NCI-H2196 treated with DMSO at 0.1 percent for 48 hours (cell line): Measurements from ENCODE around the gene CAMKMT.
A peak's percentile ranks its signal among the peaks of the same experiment; 100 is the strongest.

Experiments used
- DNase-seq: peaks from one replicate; lab custom pipeline; 2025; ENCODE audit not compliant: unreplicated experiment; lab: John Stamatoyannopoulos, UW

The CAMKMT gene

DNA sequence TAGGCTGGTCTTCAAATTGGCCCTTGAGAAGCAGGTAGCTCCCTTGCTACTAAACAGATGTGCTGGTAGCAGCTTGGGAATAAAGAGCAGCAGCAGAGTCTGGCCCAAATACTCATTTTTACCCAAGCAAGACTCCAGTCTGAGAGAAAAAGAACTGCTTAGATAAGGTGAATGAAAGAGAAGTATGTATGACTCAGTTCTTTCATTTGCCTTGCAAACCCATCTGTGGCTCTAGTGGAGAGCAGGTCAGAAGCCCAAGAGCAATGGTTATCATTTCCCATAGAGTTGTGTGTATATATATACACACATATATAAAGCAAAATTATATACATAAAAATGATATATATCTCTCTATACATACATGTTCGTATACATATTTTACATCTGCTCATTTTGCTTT lies 80.3 kb downstream of the CAMKMT start:
- DNase-seq, result no peak

- DNase-seq, result no peak
Observed at GRCh38 chr2:44443517-44443916, 81.8 kb downstream of the CAMKMT start.

DNA sequence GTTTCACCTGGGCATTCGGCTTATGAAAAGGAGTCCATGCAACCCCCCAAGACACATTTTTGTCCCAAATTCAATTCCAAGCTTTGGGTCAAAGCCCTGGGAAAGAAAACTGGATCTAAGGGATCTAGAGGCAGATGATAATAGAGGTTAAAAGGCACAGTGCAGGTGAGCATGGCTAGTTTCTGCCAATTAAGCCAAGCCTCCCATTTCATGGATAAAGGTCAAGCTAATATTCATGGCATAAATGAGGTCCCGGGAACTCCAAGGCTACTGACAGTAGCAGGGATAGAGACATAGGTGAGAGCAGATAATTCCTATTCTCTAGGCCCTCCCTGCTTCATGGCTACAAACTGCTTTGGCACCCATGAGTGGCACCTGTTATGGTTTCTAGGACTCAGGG lies 83.1 kb downstream of the CAMKMT start:
- DNase-seq, result no peak

- no peak for DNase-seq
Observed at GRCh38 chr2:44448860-44449527, 87.2 kb downstream of the CAMKMT start.

- DNase-seq, result no peak
Observed at GRCh38 chr2:44450082-44450481, 88.3 kb downstream of the CAMKMT start.

- DNase-seq, result no peak
Observed at GRCh38 chr2:44450806-44451205, 89.1 kb downstream of the CAMKMT start.

DNA sequence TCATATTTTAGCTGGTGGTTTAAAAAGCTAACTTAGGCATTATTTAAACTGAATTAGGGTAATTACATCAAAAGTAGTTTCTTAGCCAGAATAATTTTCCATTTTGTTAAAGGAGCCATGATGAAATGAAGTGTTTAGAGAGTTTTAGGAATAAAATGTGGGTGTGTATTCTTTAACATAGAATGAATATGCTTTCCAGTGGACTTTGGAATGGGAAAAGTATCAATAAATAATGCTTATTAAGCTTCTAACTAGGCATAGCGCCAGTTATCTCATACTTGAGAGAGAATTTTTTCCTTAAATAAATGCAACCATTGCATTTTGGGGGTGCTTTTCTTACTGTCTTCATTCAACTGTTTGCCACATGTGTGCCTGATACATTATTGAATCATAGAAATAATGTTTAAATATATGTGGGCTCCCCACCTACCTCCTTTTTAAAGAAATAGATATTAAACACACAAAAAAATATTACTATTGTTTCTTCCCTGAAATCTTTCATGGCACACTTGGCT lies 90.4 kb downstream of the CAMKMT start:
- no peak for DNase-seq

DNA sequence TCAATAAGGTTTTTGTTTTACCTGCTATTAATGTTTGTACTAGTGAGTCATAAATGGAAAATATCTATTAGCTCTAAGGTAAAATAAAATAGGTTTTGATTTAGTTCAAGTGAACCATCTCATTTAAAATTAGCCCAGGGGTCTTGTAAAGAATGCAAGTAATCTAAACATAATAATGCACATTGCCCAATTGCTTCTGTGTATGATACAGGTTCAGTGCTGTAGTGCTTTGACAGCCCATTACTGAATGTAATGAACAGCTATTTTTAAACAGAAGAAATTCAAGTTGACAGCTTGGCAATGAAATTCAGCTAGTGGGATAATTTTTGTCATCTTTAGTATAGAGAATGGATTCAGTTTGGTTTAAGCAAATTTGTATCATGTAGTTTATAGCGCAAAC lies 91.5 kb downstream of the CAMKMT start:
- no peak for DNase-seq

DNA sequence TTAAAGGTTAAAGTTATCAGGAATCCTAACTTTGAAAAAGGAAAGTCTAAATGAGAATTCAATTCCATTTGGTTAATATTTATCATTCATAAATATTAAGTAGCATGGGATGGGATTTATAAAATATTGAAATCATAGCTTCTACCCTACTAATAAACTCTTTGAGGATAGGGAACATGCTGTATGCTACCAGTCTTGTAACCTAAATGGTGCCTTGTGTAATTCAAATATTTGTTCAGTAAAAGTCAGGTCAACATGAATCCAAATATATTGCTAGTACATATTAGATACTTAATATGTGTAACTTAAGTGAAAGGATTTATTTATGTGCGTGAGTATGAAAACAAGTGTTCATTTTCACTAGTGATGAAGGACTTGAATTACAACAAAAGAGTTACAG lies 94.1 kb downstream of the CAMKMT start:
- no peak for DNase-seq

DNA sequence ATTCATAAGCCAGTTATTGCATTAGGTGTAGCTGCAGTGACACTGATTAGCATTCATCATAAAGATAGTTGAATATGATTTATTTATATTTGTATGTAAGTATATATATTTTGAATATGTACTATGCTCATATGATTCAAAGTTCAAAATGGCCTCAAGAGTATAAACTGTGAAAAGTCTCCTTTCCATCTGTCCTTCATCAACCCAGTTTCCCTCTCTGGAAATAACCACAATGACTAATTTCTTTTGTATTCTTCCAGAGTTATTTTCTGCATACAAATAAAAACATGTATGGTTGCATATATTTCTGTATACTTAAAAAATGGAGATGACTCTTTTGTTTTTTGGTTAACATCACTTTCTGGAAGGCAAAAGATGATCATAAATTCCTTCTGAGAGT lies 95.2 kb downstream of the CAMKMT start:
- no peak for DNase-seq

- no peak for DNase-seq
Observed at GRCh38 chr2:44459739-44460138, 98.0 kb downstream of the CAMKMT start.

- no peak for DNase-seq
Observed at GRCh38 chr2:44462934-44463849, 101.4 kb downstream of the CAMKMT start.

DNA sequence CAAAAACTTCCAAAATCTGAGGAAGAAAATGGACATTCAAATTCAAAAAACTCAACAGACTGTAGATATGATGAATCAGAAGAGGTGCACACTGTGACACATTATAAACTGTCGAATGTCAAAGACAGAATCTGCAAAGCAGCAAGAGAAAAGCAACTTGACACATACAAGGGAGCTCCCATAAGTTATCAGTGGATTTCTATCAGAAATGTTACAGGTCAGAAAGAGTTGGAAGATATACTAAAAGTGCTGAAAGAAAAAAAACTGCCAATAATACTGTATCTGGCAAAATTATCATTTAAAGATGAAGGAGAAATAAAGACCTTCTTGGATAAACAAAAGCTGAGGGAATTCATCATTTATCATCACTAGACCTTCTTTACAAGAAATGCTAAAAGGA lies 102.7 kb downstream of the CAMKMT start:
- DNase-seq, result no peak

GRCh38 chr2:44470151-44470550 lies 108.4 kb downstream of the CAMKMT start:
- no peak for DNase-seq

DNA sequence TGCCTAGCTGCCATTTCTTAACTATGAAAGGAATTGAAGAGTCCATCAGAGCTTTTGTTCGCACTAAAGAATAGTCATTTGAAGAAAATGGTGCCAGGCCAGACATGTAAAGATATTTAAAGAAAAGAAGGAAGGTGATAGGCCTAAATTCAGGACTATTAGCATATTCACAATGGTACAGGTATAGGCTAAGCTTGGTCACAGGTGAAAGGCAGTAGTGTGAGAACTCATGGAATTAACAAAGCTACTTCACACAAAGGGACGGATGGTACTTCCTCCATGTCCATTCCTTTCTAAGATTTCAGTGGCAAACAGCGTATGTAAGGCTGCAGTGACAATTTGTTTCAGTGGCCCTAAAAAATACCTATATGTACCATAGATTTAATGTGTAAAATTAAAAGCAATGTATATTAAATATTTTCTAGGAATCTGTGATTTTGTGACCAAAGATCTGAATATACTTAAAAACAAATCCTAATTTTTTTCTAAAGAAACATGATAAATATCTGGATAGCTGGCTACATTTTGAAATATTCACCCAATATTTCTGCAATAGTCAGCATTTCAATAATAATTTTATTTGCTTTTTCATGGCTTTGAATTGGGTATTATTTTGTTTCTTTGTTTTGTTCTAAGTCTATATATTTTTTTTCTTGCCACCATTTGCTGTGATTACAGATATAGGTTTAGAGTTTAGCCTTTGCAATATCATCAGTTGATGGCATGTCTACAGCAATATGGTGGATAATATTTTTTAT lies 116.1 kb downstream of the CAMKMT start:
- DNase-seq, result no peak

DNA sequence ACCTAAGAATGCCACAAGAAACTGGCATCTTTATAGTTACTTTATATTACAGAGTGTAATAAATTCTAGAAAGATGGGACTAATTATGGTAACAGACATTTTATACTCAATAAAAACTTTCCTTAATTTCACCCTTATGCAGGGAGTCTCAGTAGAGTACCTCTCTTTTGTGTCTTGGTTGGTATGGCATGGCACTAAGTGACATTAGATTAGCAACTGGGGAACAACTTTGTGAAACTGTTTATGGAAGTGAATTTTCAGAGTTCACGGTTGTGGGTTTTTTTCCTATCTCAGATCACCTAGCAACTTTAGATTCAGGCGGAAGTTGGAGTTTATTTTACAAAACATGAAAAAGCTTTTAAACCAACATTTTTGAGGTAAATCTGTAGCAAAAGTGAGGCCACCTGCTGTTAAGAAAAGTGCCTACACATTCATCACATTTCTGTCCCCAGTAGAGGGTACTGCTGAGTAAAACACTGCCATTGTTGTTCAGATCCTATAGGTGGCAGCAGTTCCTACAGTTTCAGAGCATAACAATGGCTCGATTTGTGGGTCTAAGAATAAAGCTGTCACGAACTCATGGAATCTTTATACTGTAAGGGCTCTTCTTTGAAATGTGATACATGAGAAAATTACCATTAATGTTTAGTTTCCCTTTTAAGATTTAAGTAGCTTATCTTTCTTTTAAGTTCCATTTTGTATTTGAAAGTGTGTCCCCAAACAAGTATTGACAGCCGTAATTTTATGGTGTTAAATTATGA lies 117.6 kb downstream of the CAMKMT start:
- peak; percentile 87 for DNase-seq

DNA sequence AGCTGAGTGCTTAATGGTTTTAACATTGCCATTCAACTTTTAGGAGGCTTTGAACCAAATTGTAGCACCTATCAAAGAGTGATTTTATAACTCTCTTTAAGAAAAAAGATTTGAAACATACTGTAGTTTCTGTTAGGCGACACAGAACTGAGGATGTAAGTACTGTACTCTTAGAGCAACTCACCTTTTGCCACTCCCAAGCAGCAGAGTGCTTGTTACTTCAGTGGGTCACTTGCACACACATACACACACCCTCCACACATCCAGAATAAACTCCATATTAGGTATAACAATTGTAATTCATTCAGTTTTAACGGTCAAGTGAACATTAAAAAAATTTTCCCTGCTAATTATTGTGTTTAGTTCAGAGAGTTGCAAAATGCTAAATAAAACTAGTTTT lies 118.3 kb downstream of the CAMKMT start:
- DNase-seq, result no peak

DNA sequence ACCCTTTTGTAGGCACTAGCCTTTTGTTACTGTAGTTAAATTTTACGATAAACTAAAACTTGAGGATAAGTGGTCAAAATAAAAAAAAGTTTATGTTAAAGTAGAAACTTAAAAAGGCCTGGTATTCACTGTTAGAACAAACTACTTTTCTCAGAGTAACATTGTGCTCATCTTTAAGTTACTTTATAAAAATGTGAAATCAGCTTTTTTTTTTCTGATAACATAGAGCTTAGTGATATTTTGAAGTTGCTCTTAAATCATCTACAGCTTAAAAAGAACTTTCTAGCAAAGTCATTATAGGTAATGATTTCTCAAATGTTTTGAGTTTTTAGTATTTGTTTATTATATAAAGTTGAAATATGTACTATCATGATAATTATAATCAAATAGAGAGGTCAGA lies 125.3 kb downstream of the CAMKMT start:
- no peak for DNase-seq

GRCh38 chr2:44490726-44491125 lies 129.0 kb downstream of the CAMKMT start:
- no peak for DNase-seq

GRCh38 chr2:44494006-44494405 lies 132.3 kb downstream of the CAMKMT start:
- no peak for DNase-seq

GRCh38 chr2:44495035-44495434 lies 133.3 kb downstream of the CAMKMT start:
- DNase-seq, result no peak
